ENCODE results near the gene DISP2. TPM values are rescaled to one million over a fixed set of nuclear protein-coding genes. Genes with fewer than 3 reads are reported as not detected.

The DISP2 gene
- 0.18 and 0.19 TPM in 2 replicates for total RNA-seq

GRCh38 chr15:40357723-40358470 lies at the start of gene DISP2:
Gene DISP2 (plus strand): TSS chr15:40358219. CDS start chr15:40358322, 103 bp downstream.

GRCh38 chr15:40323239-40323952 lies 34.6 kb upstream of the DISP2 start, which contains the start of gene INAFM2:
Gene INAFM2 (plus strand): TSS chr15:40323692. CDS start chr15:40324056, 364 bp downstream.

GRCh38 chr15:40340740-40341400 lies 17.1 kb upstream of the DISP2 start, which contains the start of gene CCDC9B:
Gene CCDC9B (minus strand): TSS chr15:40340939. CDS start chr15:40340819, 120 bp downstream.

GRCh38 chr15:40382580-40383456 lies 24.8 kb downstream of the DISP2 start, which contains the start of gene KNSTRN:
Gene KNSTRN (plus strand): TSS chr15:40382721. CDS start chr15:40382836, 115 bp downstream.

GRCh38 chr15:40405501-40406381 lies 47.7 kb downstream of the DISP2 start, which contains the start of gene IVD:
Gene IVD (plus strand): TSS chr15:40405795. CDS start chr15:40405828, 33 bp downstream.

Other genes with a start within 250 kb of the DISP2 start
- gene BMF, start 249.3 kb upstream of the DISP2 start, total RNA-seq: 3.0 and 4.0 TPM in 2 replicates
- 10.1 and 29.4 TPM in 2 replicates for gene BUB1B, start 197.2 kb upstream of the DISP2 start, total RNA-seq
- gene PAK6, start 119.2 kb upstream of the DISP2 start, total RNA-seq: not detected in 2 replicates
- 0.09 TPM in 2 replicates for gene ANKRD63, start 75.2 kb upstream of the DISP2 start, total RNA-seq
- 1.7 and 2.0 TPM in 2 replicates for gene PLCB2, start 50.3 kb upstream of the DISP2 start, total RNA-seq
- 18.0 and 22.7 TPM in 2 replicates for gene INAFM2, start 34.5 kb upstream of the DISP2 start, total RNA-seq
- 26.2 and 75.5 TPM in 2 replicates for gene CCDC9B, start 17.3 kb upstream of the DISP2 start, total RNA-seq
- gene PHGR1, start 7.2 kb upstream of the DISP2 start, total RNA-seq: not detected in 2 replicates
- 30.4 and 47.1 TPM in 2 replicates for gene KNSTRN, start 24.5 kb downstream of the DISP2 start, total RNA-seq
- gene IVD, start 47.6 kb downstream of the DISP2 start, total RNA-seq: 36.4 and 46.3 TPM in 2 replicates
- 6.7 and 8.2 TPM in 2 replicates for gene BAHD1, start 82.7 kb downstream of the DISP2 start, total RNA-seq
- gene CHST14, start 112.8 kb downstream of the DISP2 start, total RNA-seq: 7.3 and 8.7 TPM in 2 replicates
- gene CCDC32, start 206.8 kb downstream of the DISP2 start, total RNA-seq: 15.3 and 20.9 TPM in 2 replicates
- gene RPUSD2, start 211.1 kb downstream of the DISP2 start, total RNA-seq: 13.9 and 14.0 TPM in 2 replicates
- 8.2 and 20.7 TPM in 2 replicates for gene KNL1, start 236.0 kb downstream of the DISP2 start, total RNA-seq